Right lobe of liver (tissue), 4 donors: ENCODE measurements around the gene FBXL2.

Source experiments
- CTCF ChIP-seq, 4 donors: fragments of 200-600 bp in 3 of 4; fragments of 450-650 bp in 1 of 4; IDR thresholded peaks; one replicate each; pipeline versions ENCODE4 v1.5.1 to v1.8.0; 2016 to 2022; ENCODE audit warnings: antibody characterized with exemption in 4 of 4, mild to moderate bottlenecking in 2 of 4
- POLR2A ChIP-seq: fragments of 450-650 bp; IDR thresholded peaks from one replicate; pipeline ENCODE4 v1.6.1; 2017; ENCODE audit warnings: antibody characterized with exemption, mild to moderate bottlenecking
- donor health status: DM: no; HTN: no; CAD: no.
- donor health status: DM: no; HTN: no; CAD: no.
- donor health status: DM: no; HTN: yes; CAD: no.

- no peak for TF ChIP-seq CTCF (IDR thresholded peaks at IDR 0.05)
- no peak for TF ChIP-seq POLR2A
These were observed 45.3 kb upstream of the FBXL2 start for GRCh38 chr3:33231756-33232465.
